ENCODE results near the gene LYRM2.

The LYRM2 gene

GRCh38 chr6:89596056-89596455 lies 42.5 kb downstream of the LYRM2 start:
- no peak overlapping the region for H3K4me3 ChIP-seq (ENCODE audit: low read depth, low read length)
- no peak for DNase-seq (ENCODE audit: low read depth, low spot score)
- ChIA-PET CTCF (interaction anchor here (1.4 kb wide), 1 partner anchor 225 kb away, joined by 3 read pairs; no protein-coding TSS in a partner anchor), POLR2A (no interaction called here)
- no peak for TF ChIP-seq CTCF (IDR thresholded peaks at IDR 0.05; ENCODE audit: insufficient read depth, low read length, missing control alignments)

GRCh38 chr6:89591745-89592144 lies 46.8 kb downstream of the LYRM2 start:
- ChIA-PET CTCF (interaction anchor here (1.6 kb wide), 1 partner anchor 220 kb away, joined by 3 read pairs; no protein-coding TSS in a partner anchor), POLR2A (no interaction called here)
- TF ChIP-seq CTCF (IDR thresholded peaks at IDR 0.05; ENCODE audit: insufficient read depth, low read length, missing control alignments): no peak
- no peak for DNase-seq (ENCODE audit: low read depth, low spot score)
- no peak overlapping the region for H3K4me3 ChIP-seq (ENCODE audit: low read depth, low read length)

GRCh38 chr6:89590133-89590532 lies 48.4 kb downstream of the LYRM2 start:
- POLR2A ChIA-PET: no interaction called here
- CTCF ChIA-PET: no interaction called here
- no peak for TF ChIP-seq CTCF (IDR thresholded peaks at IDR 0.05; ENCODE audit: insufficient read depth, low read length, missing control alignments)
- DNase-seq (ENCODE audit: low read depth, low spot score): no peak
- no peak overlapping the region for H3K4me3 ChIP-seq (ENCODE audit: low read depth, low read length)

- POLR2A ChIA-PET: no interaction called here
- no peak for DNase-seq (ENCODE audit: low read depth, low spot score)
- H3K4me3 ChIP-seq (ENCODE audit: low read depth, low read length): no peak overlapping the region
- CTCF ChIA-PET: no interaction called here
- no peak for TF ChIP-seq CTCF (IDR thresholded peaks at IDR 0.05; ENCODE audit: insufficient read depth, low read length, missing control alignments)
Observed at GRCh38 chr6:89589297-89590025, 49.1 kb downstream of the LYRM2 start.

- CTCF ChIA-PET: interaction anchor here (1.5 kb wide), 1 partner anchor 13 kb away, joined by 3 read pairs; no protein-coding TSS in a partner anchor
- TF ChIP-seq CTCF (IDR thresholded peaks at IDR 0.05; ENCODE audit: insufficient read depth, low read length, missing control alignments): no peak
Observed at GRCh38 chr6:89585154-89585553, 53.4 kb downstream of the LYRM2 start.

GRCh38 chr6:89584539-89584938 lies 54.0 kb downstream of the LYRM2 start:
- POLR2A ChIA-PET: no interaction called here

More at GRCh38 chr6:89585154-89585553, 53.4 kb downstream of the LYRM2 start:
- POLR2A ChIA-PET: no interaction called here
- H3K4me3 ChIP-seq (ENCODE audit: low read depth, low read length): no peak overlapping the region
- DNase-seq (ENCODE audit: low read depth, low spot score): peak; percentile 3

More at GRCh38 chr6:89584539-89584938, 54.0 kb downstream of the LYRM2 start:
- H3K4me3 ChIP-seq (ENCODE audit: low read depth, low read length): no peak overlapping the region
- TF ChIP-seq CTCF (IDR thresholded peaks at IDR 0.05; ENCODE audit: insufficient read depth, low read length, missing control alignments): no peak
- DNase-seq (ENCODE audit: low read depth, low spot score): no peak
- CTCF ChIA-PET: no interaction called here
